AG04449 (cell line): ENCODE data around the gene EPN3.

ENCODE experiments used
- CTCF ChIA-PET: fragments of 350-600 bp; formaldehyde crosslinking; extraction: SDS; loops from one replicate; lab custom pipeline; 2021; ENCODE audit warnings: antibody characterized with exemption; lab: Yijun Ruan, JAX
- POLR2A ChIA-PET: fragments of 400-600, 350-600 bp; formaldehyde crosslinking; extraction: SDS; loops from one replicate; lab custom pipeline; 2020; ENCODE audit warnings: antibody characterized with exemption, inconsistent platforms; lab: Yijun Ruan, JAX
- DNase-seq: peaks from one replicate; pipeline ENCODE4 v3.0.0-alpha.2; 2010; ENCODE audit warnings: low read depth, low spot score
- H3K4me3 ChIP-seq: 2 replicates; pipeline ENCODE4 v1.5.1; 2011; ENCODE audit warnings: low read depth, mild to moderate bottlenecking, control low read depth, low read length
- CTCF ChIP-seq: IDR thresholded peaks from one replicate; pipeline ENCODE4 v1.5.1; 2011; ENCODE audit warnings: mild to moderate bottlenecking, moderate library complexity, low read length, control low read depth, inconsistent platforms; ENCODE audit not compliant: insufficient read depth; ENCODE audit errors: missing control alignments

Gene EPN3

GRCh38 chr17:50588391-50589049, 56.0 kb downstream of the EPN3 start:
- no peak for TF ChIP-seq CTCF
- ChIA-PET POLR2A (no interaction called here), CTCF (interaction anchor here (1.2 to 3.1 kb wide), 4 partner anchors 19 to 107 kb away, joined by 3 to 12 read pairs (median 4); no protein-coding TSS in a partner anchor)
- no peak overlapping the region for H3K4me3 ChIP-seq
- no peak for DNase-seq

- ChIA-PET POLR2A (interaction anchor here (1.3 kb wide), 1 partner anchor 277 kb away, joined by 4 read pairs; the partner anchor contains the start of gene TOB1), CTCF (interaction anchor here (1.4 to 3.1 kb wide), 2 partner anchors 39 to 106 kb away, joined by 3 to 12 read pairs; no protein-coding TSS in a partner anchor)
- TF ChIP-seq CTCF, result no peak
- no peak overlapping the region for H3K4me3 ChIP-seq
- no peak for DNase-seq
Observed at GRCh38 chr17:50589095-50589705, 56.7 kb downstream of the EPN3 start.

- POLR2A ChIA-PET, result no interaction called here
- DNase-seq, result no peak
- no peak overlapping the region for H3K4me3 ChIP-seq
- CTCF ChIA-PET, result interaction anchor here (3.1 kb wide), 1 partner anchor 41 kb away, joined by 12 read pairs; no protein-coding TSS in a partner anchor
- no peak for TF ChIP-seq CTCF
Observed at GRCh38 chr17:50590946-50591737, 58.6 kb downstream of the EPN3 start.

GRCh38 chr17:50593321-50593720, 60.8 kb downstream of the EPN3 start:
- DNase-seq, result no peak
- no peak overlapping the region for H3K4me3 ChIP-seq
- ChIA-PET POLR2A (no interaction called here), CTCF (interaction anchor here (1.3 kb wide), 2 partner anchors 33 to 43 kb away, joined by 4 read pairs; no protein-coding TSS in a partner anchor)
- TF ChIP-seq CTCF, result no peak
